HG03066 (cell line): ENCODE results near the gene BMP3.

Source experiments
- ATAC-seq: cut with Tn5 transposase; IDR thresholded peaks from one replicate; pipeline ENCODE4 v1.9.1; 2021; ENCODE audit warnings: low read depth; ENCODE audit not compliant: unreplicated experiment

BMP3 gene

DNA sequence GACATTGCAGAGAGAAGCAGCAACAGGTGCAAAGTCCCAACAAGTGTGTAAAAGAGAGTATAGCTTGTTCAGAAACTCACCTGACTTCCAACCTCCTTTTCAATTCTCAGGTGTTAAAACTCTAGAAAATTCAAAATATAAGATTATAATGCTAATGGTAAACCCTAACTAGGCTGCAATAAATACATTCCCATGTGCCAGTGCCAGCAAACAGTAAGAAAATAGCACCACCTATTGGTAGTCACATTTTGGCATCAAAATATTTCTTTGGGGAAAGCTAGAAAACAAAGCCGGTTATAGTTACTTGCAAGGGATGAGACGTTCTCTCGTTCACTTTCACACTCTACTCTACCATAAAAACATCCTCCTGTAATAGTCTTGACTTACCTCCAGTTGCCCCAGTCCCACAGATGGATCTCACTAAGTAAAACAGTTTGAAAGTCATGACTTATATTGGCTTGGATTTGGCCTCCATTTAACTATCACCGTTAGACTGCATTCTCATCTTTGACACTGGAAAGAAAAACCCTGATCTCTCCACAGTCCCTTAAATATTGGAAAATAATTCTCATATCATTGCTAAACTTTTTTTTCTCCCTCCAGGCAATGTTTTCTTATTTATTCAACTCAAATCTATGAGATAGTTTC is 9.6 kb downstream of the BMP3 start:
- ATAC-seq: peak; percentile 63

DNA sequence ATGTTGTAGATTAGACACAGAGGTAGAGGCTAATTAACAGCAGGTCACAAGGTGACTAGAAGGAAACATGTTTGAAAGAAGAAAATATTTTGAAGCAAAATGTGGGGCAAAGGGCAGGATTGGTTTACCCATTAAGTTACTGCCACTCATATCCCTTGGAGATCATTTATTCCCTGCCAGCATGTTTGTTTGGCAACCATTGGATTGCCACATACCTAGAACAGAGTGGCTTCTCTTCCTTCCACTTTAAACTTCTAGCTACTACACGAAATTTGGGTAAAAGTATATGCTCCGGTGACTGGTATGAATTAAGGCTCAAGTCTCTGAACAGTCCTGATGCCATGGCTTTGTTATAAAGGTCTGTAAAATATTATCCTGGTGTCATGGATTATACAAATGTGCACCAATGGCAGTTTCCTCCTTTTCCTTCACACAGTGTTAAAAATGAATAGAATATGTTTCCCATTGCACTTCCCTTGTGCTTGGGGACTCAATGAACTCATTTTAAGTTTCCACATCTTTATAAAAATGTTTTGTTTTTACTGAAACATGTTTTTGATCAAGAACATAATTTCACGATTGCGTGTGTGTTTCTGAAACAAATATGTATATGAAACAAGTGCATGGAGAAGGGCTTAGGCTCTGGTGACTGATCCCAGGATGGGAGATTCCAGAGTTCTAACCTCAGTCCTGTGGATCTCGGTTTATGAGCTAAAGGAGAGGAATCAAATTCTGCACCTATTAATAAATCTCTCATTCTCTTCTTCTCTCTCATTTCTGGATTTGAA is 12.3 kb downstream of the BMP3 start:
- ATAC-seq: no peak

DNA sequence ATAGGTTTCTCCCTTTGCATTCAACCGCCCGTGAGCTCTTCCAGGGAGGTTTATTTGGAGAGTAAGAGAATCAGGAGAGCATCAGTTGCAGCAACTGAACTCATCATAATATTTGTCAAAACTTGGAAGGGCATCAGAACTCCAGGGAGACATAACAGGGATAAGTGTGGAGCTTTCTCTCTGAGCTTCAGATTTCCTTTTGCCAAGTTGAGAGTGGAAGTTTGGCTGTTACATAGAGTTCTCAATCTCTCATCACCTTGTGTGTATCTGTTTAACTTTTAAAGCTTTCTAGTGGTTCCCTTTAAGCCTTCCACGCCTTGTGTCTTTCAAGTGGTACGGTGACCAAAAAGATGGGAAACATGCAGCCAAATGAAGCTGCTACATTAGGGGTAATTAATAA is 18.8 kb downstream of the BMP3 start:
- ATAC-seq: no peak

DNA sequence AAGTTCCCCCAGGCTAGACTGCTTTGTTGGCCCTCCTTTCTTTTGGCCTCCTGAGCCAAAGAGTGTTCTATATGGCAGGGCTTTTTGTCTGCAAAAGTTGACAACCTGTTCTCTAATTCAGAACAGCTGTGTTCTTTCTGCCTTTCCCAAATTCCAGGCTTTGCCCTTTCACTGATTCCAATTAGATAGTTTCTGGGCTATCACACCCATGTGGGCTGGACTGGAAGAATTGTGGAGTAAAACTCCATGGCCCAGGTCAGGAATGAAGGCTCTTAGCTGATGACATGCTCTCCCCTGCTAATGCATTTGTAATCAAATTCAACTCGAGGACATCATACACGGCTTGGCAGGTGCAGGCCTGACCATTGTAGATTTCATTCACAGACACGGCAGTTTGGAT is 19.4 kb downstream of the BMP3 start:
- ATAC-seq: no peak

GRCh38 chr4:81052119-81053068 is 21.9 kb downstream of the BMP3 start:
- peak; percentile 98 for ATAC-seq

DNA sequence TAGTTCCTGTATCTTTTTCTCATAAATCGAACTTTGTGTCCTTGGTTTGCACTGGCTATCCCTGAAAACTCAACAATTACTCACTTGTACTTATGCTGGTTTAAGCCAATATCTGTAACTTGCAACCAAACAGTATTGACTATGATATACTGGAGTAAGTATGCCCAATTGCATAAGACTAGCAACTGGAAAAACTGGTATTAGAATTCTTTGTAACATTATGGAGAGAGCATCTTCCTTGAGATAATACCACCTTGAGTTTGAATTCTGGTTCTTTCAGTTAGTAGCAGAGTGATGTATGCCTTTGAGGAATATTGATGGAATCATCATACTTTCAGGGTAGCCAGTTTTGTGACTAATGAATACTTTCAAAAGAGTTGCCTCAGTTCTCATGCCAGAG is 28.1 kb downstream of the BMP3 start:
- no peak for ATAC-seq

DNA sequence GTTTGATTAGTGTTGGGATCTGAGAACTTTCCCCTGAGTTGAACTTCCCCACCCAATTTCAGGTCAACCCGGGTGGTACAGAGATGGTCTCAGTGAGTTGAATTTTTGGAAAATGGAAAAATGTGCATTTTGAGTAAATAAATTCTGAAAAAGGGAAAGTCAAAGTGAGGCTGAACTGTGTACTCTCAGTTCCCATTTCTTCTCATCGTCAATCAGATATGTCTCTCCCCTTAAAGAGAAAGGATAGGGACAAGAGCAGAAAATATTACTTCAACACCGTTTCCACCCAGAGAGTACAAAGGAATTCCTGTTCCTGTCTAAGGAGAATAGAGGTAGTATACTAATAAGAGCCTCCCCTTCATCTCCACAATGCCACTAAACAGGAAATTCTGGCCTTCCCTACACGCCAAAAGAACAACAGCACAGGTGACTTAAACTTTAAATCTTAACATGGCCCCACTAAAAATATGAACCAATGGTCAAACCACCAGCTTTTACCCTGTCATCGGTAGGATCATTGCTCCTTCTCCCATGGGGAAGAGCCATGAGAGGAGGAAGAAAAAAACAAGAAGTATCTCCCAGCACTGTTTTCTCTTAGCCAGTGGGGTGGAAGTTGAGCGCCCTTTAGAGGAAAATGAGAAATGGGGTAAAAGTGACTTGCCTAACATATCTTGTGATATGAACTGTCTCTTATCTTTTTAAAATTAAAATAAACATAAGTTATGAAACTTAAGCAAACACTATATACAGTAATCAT is 30.3 kb downstream of the BMP3 start:
- no peak for ATAC-seq

- ATAC-seq: no peak
These were observed 30.8 kb downstream of the BMP3 start for GRCh38 chr4:81061344-81061730.

DNA sequence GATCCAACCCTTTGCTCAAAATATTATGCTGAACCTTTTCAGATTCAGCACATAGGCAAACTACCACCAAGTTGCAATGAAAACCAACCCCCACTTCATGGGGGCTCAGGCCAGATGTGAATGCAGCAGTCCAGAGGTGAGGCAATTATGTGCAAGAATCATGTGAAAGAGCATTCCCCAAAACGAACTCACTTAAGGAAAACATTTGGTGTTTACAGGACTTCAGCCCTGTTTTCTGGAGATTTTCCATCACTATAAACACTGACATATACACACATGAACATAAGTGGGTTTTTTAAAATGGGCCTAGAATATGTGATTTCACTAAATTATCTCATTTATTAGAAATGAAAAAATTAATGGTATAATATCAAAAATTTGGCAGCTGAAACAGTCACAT is 31.5 kb downstream of the BMP3 start:
- no peak for ATAC-seq

DNA sequence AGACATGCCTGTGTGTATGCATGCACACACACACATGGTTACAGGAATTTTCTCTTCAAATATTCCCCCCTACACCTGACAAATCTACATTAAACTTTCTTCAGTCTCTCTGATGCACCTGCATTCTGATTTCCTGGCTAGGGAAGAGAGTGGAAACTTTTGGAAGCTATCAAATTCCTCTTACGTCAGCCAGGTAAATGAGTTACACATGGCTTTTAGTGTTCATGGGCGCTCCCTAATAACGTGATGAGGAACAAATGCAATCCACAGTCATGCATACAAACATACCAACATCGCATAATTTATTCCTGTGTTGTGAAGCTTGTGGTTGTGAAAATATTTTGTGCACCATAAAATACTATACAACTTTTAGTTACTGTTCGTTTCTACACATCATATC is 34.9 kb downstream of the BMP3 start:
- ATAC-seq: no peak

GRCh38 chr4:81069706-81070331 is 39.3 kb downstream of the BMP3 start:
- peak; percentile 95 for ATAC-seq

DNA sequence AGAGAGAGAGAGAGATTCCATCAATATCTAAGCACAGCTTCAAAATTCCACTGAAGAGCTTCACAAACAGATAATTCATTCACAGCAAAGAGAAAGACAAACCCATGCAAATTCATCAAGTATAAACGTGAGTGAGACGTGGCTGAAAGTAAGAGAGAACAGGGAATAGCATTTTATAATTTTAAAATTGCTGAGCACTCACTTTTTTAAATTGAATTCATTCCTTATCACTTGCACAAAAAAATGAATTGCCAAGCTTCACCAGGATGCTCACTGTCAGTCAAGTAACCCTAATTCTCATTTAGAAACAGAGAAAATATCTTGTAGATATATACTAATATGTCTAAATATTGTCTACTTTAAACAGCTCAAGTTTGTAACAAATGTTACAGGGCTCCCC is 40.5 kb downstream of the BMP3 start:
- ATAC-seq: no peak

- ATAC-seq: no peak
These were observed 50.6 kb downstream of the BMP3 start for GRCh38 chr4:81081156-81081555.

DNA sequence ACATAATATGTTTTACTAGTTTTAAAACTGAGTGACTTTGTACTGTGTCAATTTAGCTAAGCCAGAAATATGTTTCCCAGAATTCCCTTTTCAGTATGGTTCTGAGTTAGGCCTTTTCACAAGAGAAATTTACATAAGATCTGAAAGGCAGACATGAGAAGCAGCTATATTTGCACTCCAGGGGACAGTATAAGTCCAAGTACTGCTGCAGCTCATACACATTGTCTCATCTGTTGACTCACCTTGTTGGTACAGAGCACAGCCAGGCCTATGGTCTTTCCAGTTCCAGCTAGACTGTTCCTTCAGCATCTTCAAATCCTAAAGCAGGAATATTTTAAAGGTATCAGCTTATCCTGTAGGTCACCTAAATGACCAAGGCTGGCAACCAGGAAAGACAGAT is 53.5 kb downstream of the BMP3 start:
- no peak for ATAC-seq

DNA sequence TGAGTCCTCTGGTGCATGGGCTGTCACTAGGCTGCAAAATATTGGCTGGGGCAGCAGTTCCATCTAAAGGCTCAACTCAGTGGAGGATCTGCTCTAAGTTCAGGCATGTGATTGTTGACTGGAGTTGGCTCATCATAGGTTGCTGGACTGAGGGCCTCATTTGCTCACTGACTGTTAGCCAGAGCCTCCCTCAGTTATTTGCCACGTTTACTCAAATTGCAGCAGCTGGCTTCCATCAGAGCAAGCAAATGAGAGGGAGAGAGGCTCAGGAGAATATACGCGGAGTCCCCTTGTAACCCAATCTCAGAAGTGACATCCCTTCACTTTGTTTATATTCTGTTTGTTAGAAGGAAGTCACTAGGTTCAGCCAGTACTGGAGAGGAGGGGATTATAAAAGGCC is 54.1 kb downstream of the BMP3 start:
- ATAC-seq: no peak

GRCh38 chr4:81085291-81085690 is 54.8 kb downstream of the BMP3 start:
- ATAC-seq: no peak

DNA sequence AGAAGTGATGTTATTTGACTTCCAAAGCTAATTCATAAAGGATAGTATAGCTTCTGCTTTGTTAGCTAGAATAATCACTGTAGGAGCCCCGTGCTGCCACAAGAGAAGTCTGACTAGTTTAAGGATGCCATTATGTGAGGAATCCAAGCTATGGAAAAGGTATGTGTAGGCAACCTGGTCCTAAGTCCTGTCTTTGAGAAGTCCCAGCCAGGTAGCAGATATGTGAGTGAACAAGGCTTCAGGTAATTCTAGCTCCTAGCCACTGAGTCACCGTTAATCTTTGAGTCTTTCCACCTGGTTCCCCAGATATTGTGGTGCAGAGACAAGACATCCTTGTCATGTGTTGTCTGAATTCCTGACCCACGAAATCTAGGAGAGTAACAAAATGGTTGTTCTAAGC is 55.5 kb downstream of the BMP3 start:
- no peak for ATAC-seq

DNA sequence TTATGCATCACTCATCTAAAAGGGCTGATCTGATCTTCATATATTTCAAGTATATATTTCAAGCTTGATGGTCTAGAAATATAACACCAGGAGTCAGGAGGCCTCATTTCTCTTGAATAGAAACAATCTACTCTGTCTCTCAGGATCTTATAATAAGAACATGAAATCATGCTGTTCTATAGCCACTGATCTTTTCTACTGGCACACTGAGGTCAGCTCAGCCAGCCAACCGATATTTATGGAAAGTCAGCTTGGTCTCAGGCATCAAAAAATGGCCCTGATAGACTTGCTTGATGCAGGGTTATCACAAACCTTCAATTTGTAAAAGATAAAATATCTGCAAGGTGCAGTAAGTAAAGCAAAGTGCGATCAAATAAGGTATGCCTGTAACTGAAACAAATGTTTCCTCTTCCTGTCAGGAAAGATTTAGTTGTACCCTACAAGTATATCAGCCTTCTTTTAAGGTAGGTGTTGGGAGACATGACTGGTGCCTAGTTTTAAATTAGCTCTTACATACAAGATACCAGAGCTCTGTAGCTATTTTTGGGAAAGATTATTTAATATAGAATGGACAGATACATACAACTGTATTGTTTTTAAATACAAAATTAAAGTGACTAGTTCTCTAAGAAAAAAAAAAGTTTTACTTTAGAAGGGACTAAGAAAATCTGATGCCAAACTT is 63.4 kb downstream of the BMP3 start:
- no peak for ATAC-seq

DNA sequence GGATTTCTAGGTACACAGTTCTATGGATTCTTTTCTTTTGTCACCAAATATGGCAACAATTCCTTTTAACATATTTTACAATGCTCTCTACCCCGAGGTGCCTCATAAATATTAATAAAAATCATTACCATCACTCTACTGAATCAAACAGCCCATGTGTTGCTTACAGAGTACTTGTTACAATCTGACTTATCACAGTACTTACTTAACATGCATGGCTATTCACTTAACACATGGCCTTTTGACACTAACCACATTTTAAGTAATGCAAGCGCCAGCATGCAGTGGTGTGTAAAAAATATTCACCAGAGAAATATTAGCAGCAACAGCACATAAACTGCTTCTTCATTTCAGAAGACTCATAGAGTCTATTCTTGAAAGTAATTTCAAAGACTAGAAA is 64.9 kb downstream of the BMP3 start:
- no peak for ATAC-seq

DNA sequence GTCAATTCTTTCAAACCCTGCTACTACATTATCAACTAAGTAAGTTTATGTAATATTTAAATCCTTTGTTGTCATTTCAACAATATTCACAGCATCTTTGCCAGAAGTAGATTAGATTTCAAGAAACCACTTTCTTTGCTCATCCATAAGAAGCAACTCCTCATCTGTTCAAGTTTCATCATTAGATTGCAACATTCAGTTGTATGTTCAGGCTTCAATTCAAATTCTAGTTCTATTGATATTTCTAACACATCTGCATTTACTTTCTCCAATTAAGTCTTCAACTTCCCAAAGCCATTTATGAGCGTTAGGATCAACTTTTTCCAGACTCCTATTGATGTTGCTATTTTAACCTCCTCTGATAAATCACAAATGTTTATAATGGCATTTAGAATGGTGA is 66.1 kb downstream of the BMP3 start:
- no peak for ATAC-seq
